ENCODE results near the gene ASAP3. TPM values are rescaled to one million over a fixed set of nuclear protein-coding genes. Genes with fewer than 3 reads are reported as not detected.

Gene ASAP3
- polyA plus RNA-seq, 12 donors, result 28.5 to 64.5 (median 51.3) TPM; not detected in 1

DNA sequence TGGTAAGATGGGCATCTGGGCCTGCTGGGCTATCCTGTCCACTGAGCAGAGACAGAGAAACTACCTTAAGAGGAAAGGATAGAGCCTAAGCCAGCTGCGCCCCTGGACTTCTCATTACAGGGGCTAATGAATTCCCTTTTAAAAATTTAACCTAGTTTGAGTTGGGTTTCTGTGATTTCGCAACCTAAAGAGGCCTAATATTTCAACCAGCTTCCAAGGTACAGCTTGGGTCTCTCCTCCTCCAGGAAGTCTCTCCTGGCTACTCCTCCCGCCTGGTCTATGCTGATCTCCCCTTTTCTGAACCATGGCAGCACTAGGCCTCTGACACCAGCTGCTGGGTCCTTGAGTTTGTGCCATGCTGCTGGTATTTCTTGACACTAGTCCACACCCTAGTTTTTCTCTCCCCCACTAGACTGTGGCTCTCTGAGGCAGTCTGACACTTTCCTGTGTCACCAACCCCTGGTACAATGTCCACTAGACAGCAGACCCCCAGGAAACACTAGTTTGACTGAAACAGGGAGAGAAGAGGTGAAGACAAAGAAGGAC is 30.5 kb downstream of the ASAP3 start:
- DNase-seq, result no peak

DNA sequence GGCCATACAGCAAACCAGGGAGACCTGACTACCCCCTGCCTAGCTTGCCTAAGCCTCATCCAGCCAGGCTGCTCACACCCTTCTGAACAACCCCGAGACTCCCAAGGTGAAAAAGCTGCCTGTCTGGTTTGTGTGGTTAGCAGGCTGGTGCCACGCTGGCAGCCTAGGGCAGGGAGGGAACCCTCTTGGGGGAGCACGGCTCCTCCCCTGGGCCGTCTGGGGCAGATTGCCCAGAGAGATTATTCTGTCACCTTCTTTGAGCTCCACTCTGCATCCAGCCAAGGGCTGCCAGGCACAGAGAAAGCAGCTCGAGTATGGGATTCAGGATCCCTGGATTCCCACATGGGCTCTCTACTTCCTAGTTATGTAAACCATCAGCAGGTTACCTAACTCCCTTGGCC is 32.0 kb downstream of the ASAP3 start:
- no peak for DNase-seq

DNA sequence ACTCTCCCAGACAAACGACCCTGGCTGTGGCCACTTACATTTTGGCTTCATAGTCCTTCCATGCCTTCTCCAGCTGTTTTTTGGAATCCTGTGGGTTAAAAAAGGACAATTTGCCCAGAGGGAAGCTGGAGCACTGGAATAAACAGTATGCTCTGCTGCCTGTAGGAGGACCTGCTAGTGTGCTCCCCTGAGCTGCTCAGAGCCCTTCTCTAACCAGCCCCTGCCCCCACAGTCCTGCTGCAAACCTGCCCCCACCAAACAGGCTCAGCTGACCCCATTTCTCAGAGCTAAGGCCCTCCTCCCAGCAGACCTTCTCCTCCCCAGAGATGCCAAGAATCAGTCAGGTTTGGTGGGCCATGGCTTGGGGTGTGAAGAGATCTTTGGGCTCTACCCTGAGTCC is 32.5 kb downstream of the ASAP3 start:
- no peak for DNase-seq

DNA sequence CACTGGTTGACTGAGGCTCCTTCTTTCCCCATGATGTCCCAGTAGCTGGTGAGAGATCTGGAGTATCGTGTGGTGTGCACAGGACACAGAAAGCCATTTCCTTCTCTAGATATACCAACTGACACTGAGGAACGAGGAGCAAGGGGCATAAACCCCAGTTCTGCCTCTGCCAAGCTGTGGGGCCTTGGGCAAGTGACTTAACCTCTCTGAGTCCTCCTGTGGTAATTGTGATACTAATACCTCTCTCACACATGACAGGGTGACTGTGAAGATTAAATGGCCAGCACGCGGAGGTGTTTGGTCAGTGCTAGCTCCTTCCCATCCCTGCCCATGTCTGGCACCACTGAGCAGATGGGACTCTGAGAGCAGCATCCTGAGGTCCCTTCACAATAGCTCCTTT is 33.1 kb downstream of the ASAP3 start:
- DNase-seq, result no peak

DNA sequence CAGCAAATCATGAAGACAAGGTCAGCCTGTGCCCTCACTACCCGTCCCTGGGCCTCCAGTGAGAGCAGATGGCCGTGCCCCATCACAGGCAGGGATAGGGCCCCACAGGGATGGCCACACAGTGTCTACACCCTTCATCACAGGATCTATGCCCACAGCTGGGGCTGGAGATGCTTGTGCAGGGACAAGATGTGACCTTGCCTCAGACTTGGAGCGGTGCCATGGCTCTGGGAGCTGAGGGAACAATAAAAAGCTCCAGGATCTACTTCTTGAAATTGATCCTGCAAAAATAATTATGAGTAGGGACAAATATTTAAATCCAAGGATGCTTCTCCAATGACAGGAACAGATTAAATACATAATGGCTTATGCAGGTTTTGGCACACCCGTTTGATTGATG is 34.0 kb downstream of the ASAP3 start:
- DNase-seq, result peak; percentile 45

DNA sequence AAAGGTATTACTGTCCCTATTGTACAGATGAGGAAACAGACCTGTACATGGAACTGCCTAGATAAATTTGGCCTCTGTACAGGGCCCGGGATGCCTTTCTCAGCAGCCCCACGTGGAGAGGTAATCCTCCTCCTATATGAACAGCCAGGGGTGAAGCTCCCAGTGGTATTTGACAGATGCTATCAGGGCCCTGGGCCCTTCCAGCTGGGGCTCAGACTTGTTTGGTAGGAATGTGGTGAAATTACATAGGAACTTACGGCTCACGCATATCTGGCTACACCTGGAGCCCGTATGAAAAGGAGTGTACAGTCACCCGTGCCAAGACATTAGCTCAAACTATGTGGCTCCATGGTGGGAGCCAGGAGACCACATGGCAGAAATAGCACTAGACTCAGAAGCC is 34.7 kb downstream of the ASAP3 start:
- no peak for DNase-seq

DNA sequence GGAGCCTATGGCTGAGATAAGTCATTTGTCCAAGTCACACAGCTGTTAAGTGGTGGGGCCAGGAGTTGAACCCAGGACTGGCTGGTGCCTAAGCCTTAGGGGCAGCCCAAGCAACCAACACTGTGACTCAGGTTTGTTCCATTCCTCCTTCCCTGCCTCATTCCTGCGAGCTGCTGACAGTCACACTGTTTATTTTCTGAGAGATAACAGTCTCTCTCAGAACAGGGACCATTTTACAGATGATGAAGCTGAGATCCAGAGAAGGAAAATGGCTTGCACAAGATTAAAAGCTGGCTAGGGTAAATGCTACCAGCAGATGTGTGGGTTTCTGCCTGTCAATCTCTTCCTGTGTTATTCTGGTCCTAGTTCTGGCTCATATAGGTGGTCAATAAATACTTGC is 35.1 kb downstream of the ASAP3 start:
- no peak for DNase-seq

DNA sequence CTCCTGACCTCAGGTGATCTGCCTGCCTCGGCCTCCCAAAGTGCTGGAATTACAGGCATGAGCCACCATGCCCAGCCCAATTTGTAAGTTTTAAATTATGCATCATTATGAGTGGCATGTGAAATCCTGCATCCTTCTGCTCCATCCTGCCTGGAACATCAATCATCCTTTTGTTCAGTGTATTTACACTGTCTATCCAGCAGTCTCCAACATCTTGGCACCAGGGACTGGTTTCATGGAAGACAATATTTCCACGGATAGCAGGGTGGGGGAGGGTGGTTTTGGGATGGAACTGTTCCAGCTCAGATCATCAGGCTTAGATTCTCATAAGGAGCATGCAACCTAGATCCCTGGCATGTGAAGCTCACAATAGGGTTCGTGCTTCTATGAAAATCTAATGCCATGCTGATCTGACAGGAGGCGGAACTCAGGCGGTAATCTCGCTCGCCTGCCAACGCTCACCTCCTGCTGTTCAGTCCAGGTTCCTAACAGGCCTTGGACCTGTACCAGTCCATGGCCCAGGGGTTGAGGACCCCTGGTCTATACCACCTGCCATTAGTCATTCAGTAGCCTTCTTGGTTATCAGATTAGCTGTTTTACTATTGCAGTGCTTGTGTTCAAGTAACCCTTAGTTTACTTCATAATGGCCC is 37.2 kb downstream of the ASAP3 start:
- DNase-seq, result no peak

DNA sequence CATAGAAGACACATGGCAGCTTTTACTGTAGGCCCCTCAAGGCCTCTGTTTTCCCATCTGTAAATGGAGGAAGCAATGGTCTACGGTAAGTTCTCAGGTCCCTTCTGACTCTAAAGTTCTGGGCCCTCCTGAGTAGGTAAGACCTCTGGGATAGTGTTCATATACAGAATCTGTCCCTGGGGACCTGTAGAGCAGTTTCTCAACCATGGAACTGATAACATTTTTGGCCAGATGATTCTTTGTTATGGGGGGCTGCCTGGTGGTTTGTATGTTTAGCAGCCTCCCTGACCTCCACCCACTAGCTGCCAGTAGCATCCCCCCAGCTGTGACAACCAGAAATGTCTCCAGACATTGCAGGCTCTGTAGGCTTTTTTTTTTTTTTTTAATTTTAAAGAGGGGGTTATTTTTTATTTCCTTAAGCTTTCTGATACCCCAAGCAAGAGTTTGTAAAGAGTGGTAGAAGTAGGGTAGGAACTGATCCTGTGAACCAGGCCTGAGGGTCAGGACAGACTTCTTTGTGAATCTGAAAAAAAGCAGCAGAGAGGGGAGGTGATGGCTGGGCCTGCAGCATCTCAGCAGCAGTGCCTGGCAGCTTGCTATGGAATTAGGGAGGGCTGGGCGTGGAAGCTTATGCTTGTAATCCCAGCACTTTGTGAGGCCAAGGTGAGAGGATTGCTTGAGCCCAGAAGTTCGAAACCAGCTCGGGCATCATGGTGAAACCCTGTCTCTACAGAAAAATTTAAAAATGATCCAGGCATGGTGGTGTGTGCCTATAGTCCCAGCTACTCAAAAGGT is 39.2 kb downstream of the ASAP3 start:
- no peak for DNase-seq

DNA sequence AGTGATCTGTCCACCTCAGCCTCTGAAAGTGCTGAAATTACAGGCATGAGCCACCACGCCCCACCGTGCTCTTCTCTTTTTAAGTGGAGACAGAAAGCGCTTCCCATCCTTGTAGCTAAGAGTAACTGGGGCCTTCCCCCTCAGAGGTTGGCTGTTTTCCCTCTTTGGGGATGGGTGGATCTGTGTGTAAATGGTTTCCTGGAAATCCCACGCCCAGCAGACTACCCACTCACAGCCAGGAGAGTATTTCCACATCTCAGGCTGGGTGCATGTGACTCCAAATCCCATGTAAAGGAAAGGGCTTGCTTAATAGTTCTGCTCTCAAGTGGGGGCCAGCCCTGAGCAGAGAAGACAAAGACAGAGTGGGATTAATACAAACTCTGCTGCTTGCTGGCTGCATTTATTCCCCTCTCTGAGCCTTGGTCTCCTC is 39.9 kb downstream of the ASAP3 start:
- peak; percentile 61 for DNase-seq

DNA sequence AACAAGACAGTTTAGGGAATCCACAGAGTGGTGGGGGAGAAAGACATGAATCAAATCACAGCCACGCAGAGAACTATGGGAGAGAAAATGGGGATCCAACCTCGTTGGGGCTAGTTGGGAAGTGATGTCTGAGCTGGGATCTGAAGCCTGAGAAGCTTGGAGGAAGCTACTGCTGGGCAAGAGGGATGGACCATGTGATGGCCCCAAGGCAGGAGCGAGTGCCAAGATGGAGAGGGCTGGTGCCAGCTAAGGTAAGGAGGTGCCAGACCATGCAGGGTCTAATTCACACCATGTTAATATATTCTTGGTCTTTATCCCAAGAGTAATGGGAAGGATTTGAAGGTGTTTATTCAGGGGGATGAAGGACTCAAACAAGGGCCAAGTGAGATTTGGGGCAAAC is 41.2 kb downstream of the ASAP3 start:
- DNase-seq, result no peak

DNA sequence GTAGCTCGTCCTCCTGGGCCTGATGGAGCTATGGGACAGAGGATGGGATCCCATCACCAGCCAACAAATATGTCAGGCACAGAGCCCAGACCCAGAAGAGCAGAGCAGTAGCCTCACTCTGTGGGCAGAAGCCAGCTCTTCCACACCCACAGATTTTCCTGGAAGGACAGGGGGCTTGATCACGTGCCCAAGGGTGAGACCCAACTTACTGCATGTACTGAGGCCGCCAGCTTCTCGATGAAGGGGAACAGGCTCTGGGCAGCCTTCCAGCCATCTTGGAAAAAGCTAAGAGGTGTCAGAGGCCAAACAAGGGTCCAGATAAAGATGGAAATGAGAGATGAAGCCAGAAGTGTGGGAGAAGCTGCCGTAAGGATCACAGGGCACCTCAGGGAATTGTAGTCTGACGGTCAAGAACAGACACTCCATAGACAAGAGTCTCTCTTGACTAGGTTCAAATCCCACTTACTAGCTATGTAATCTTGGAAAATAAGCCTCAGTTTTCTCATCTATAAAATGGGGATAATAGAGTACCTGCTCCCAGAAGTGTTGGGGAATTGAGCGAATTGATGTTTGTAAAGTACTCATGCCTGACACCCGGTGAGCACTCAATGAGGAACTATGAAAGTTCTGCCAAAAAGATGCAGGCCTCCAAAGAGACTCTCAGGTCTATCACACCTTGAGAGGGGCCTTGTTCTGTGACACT is 42.4 kb downstream of the ASAP3 start:
- DNase-seq, result no peak

DNA sequence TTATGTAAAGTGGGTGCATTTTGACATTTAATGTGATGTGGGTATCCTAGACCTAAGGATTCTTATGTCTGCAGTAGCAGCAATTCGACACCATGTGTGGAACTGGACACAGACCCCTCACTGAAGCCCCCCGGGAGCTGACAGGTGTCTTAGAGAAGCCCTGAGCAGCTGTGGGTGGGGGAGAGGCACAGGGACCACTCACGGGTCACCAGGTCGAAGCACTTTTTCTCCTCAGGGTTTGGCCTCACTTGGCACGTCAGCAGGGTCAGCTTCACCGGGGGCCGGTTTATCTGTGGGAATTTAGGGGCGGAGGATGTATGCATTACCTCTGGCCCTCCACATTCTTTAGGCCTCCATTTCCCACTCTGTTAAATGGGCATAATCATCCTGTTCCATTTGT is 45.4 kb downstream of the ASAP3 start:
- no peak for DNase-seq

DNA sequence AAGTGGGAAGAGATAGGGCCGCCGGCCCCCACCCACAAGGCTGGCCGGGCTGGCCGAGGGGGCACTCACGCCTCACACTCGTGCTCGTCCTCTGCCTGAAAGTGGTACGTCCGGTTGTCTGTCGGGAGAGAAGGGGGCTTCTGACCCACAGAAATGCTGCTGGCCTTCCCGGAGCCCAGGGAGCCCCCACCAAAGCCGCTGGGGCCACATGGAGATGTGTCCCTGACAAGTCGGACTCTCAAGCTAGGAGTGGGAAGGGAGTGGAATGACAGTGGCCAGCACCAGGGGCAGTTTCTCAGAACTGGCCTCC is 46.7 kb downstream of the ASAP3 start:
- DNase-seq, result no peak

DNA sequence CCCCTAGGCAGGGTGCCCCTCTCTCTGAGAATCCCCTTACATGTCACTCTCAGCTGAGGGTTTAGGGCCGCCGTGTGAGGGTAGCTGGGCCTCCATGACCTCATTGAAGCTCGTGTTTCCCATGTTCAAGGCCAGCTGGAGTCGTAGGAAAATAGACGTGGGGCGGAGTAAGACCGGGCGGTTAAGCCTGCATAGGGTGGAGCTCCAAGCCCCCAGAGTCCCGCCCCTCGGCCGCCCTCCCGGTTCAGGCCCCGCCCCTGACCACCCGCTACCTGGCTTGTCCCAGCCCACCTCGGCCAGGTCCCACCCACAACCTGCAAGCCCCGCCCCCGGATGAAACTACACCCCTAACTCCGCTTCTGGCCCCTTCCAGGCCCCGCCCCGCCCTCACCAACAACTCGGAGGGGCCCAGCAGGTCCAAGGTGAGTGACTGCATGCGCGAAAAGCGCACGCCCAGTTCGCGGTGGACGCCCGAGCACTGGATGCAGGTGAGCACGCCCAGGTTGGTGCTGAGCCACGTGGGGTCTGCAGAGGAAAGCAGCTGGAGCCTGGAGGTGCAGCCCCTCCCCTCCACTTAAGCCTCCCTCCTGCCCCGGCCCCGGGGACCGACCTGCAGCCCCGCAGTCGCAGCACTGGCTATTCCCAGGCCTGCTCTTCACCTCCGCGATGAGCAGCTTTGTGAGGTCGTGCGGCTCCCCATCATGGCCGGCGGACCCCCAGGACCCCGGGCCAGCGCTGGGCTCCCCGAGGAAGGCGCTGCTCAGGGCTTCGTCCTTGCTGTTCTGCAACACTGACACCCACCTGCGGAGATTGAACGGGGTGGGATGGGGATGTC is 47.2 kb downstream of the ASAP3 start:
- DNase-seq, result no peak

DNA sequence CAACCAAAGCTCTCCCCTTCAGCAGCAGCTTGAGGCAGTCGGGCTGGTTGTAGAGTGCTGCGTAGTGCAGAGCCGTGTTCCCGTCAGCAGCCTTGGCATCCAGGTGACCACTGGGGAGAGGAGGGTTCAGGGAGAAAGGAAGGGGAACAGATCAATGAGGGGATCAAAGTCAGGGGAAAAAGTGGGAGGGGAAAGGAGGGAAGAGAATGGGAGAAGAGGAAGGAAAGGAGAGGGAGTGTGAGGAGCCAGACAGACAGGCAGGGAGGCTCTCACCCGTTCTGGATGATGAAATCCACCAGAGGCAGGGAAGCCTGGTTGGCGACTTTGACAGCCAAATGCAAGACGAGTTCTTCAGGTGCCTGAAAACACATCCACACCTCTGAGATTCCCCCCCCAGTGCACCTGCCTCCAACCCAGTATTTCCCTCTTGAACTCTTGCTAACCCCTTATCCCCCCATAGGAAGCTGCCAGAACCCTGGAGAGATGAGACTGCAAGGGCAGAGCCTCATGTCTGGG is 49.7 kb downstream of the ASAP3 start:
- no peak for DNase-seq

DNA sequence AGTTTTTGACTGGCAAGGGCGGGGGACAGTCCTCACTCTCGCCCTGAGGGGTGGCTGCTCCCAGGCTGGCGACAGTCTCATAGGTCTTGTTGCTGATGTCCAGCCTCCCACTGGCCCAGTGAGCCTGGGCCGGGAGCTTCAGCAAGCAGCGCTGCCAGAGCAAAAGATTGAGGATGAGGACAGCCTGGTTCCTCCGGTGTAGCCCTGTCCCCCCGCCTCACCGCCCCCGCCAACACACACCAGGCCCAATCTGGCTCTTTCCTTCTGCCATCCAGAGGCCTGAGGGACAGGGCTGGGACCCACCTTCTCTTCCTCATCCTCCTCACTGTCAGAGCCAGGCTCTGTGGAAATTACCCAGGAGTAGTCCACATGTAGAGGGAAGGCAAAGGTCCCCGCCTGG is 50.9 kb downstream of the ASAP3 start:
- no peak for DNase-seq

DNA sequence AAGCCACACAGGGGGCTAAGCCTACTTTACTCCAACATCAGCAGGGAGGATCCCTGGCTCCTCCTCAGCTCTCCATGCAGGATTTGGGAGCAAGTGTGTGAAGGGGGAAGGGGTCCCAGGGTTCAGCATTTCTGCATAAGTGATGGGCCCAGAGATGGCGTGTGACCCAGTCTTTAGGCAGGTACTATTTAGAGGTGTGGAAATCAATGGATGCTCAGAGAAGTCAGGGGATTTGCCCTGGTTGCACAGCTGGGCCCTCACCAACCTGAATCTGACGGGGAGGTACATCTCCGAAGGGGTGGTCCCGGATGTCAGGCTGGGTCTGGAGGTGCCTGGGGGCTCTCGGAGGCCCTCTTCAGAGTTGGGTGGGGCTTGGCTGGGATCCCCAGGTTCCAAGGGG is 52.5 kb downstream of the ASAP3 start:
- no peak for DNase-seq

DNA sequence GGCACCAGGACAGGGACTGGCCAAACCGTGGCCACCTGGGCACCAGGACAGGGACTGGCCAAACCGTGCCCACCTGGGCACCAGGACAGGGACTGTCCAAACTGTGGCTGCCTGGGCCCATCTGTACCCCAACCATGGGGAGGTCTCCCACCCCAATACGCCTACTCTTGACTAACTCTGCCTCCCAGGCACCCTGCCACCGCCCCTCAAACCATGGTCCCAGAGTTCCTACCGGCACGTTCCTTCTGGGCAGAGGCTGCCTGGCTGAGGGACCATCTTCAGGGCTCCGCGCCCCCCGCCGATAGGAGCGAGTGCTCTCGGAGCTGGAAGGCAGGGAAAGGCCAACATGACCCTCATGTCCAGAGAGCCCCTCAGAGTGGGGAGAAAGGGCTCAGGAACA is 53.2 kb downstream of the ASAP3 start:
- DNase-seq, result no peak

DNA sequence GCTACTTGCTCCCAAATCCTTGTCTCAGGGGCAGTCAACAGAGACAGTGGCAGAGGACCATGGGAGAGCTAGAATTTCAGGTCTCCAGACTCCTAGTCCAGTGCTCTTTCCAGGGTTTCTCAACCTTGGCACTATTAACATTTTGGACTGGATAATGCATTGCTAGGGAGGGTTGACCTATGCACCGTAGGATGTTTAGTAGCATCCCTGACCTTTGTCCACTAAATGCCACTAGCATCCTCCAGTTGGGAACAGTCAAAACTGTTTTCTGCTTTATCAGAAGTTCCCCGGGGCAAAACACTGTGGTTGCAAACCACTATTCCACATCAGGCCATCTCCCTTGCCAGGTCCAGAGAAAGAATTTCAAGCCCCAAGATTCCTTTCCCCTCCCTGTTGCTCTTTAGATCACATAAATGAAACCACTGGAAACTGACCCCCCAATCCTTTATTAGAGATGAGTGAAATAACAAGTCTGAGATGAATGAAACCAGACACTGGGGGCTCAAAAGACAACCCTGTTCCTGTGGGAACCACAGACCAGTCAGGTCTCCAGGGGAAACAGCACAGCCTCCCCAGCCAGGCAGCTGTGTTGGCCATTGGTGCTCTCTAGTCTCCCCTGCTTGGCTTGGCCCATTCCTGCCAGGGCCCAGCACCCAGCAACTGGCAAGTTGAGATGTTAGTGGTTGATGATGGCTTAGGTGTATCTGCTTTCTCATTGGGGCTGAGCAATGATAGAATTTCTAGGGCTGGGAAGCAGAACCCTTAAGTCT is 55.7 kb downstream of the ASAP3 start:
- no peak for DNase-seq

DNA sequence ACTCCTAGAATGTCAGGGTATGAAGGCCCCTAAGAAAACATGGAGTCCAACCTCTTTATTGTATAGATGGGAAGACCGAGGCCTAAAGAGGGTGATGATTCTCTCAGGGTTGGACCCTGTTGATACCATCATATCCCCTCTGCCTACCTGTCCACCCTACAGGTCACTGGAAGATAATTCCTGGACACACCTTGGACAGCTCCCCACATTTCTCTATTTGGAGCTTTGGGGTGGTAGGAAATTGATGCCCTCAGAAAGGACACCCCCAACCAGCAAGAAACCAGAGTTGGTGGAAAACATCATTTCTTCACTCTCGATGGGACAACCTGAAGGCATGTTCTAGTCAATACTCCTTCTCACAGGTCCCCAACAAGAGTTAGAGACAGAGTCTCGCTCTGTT is 56.4 kb downstream of the ASAP3 start:
- no peak for DNase-seq
